RWPE2 (cell line): Measurements from ENCODE around the gene GPSM1.

Experiments used
- ATAC-seq: fragments of 200-7000 bp; cut with Tn5 transposase; 3 replicates; pipeline ENCODE4 v1.9.1; 2021; ENCODE audit warnings: low read depth
- DNase-seq: peaks from one replicate; pipeline ENCODE4 v3.0.0-alpha.2; 2020; ENCODE audit warnings: low spot score
- H3K27ac ChIP-seq: fragments of 450-650 bp; 2 replicates; pipeline ENCODE4 v1.5.1; 2017; ENCODE audit warnings: mild to moderate bottlenecking; ENCODE audit not compliant: poor library complexity, severe bottlenecking
- H3K27me3 ChIP-seq: fragments of 250-450 bp; sonication (Bioruptor Pico); 2 replicates; pipeline ENCODE4 v1.5.1; 2021; ENCODE audit warnings: mild to moderate bottlenecking, moderate library complexity; ENCODE audit not compliant: insufficient read depth, poor library complexity, severe bottlenecking
- H3K36me3 ChIP-seq: fragments of 250-450 bp; sonication (Bioruptor Pico); 2 replicates; pipeline ENCODE4 v1.5.1; 2020; ENCODE audit warnings: low read depth, mild to moderate bottlenecking, moderate library complexity
- H3K4me1 ChIP-seq: fragments of 250-450 bp; sonication (Bioruptor Pico); 2 replicates; pipeline ENCODE4 v1.5.1; 2021; ENCODE audit warnings: mild to moderate bottlenecking, moderate library complexity; ENCODE audit not compliant: insufficient read depth, poor library complexity, severe bottlenecking
- H3K4me3 ChIP-seq: fragments of 250-450 bp; sonication (Bioruptor Pico); 2 replicates; pipeline ENCODE4 v1.5.1; 2021; ENCODE audit warnings: mild to moderate bottlenecking, moderate library complexity; ENCODE audit not compliant: severe bottlenecking
- H3K9me3 ChIP-seq: fragments of 250-450 bp; sonication (Bioruptor Pico); 2 replicates; pipeline ENCODE4 v1.5.1; 2021; ENCODE audit warnings: mild to moderate bottlenecking, moderate library complexity; ENCODE audit not compliant: severe bottlenecking
- TF ChIP-seq, protein P1 (sequence below): fragments of 450-650 bp; IDR thresholded peaks from one replicate; pipeline ENCODE4 v1.5.1; 2017; ENCODE audit warnings: mild to moderate bottlenecking, moderate library complexity; ENCODE audit not compliant: poor library complexity, severe bottlenecking

The GPSM1 gene

DNA sequence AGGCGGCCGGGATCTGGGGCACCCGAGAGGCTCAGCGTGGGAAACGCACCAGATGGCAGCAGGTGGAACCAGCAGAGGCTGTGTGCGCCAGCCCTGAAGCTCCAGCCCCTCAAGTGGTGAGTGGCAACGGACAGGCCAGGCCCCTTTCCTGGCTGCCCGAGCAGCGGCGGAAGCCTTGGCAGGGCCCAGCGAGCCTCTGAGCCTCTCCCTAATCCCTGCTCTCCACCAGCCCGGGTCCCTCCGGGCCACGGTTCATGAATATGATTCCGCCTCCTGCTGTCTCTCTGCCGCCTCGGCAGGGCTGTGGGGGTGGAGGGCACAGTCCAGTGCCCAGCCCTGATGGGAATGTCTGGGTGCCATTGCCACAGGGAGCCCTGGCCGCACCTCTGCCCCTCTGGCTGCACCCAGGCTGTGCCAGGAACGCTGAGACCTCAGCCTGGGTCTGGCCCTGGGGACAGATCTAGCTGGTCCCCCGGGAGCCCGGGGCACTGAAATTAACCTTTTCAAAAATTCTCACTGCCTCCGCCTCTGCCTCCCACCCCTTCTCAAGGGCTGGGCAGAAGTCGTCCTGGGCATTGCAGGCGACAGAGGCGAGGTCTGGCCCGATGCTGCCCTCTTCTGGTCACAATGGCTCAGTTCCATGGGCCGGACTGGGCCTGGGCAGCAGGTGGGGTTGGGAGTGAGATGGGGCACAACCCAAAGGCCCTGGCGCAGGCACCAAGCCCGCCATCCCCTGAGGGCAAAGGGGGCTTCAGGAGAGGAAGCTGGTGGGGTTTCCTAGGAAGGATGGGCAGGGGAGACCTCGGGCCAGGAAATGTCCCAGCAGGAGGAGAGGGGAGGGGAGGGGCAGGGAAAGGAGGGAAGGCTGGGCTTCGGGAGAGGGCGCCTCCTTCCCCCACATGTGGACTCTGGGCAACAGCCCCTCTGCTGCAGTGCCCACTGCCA lies 43.8 kb upstream of the GPSM1 start:
- DNase-seq (no peak), ATAC-seq (peak; percentile 89)
- Histone ChIP-seq H3K9me3 (no peaks in the 10 kb centered on the region), H3K27ac (no peak overlapping the region), H3K4me3 (no peak overlapping the region), H3K27me3 (no peaks in the 10 kb centered on the region), H3K4me1 (no peaks in the 10 kb centered on the region), H3K36me3 (no peaks in the 10 kb centered on the region)
- TF ChIP-seq, protein P1, sequence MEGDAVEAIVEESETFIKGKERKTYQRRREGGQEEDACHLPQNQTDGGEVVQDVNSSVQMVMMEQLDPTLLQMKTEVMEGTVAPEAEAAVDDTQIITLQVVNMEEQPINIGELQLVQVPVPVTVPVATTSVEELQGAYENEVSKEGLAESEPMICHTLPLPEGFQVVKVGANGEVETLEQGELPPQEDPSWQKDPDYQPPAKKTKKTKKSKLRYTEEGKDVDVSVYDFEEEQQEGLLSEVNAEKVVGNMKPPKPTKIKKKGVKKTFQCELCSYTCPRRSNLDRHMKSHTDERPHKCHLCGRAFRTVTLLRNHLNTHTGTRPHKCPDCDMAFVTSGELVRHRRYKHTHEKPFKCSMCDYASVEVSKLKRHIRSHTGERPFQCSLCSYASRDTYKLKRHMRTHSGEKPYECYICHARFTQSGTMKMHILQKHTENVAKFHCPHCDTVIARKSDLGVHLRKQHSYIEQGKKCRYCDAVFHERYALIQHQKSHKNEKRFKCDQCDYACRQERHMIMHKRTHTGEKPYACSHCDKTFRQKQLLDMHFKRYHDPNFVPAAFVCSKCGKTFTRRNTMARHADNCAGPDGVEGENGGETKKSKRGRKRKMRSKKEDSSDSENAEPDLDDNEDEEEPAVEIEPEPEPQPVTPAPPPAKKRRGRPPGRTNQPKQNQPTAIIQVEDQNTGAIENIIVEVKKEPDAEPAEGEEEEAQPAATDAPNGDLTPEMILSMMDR, result peak; percentile 88

DNA sequence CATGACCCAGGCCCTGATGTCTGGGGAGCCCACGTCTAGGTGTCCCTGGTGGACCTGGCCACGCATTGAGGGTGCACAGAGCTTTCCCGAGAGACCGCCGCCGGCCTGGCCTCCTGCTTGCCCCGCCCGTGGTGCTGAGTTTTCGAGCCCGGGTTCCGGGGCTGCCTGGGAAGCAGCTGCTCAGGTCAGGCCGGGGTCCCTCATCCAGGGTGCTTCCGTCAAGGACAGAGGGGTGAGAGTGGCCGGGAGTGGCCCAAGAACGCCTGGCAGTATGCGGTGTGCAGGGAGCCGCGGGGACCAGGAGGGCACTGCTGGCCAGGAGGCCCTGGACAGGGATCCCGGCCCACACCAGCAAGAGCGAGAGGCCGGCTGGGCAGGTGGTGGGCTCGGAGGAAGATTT lies 43.0 kb upstream of the GPSM1 start:
- DNase-seq, result no peak
- H3K27me3 ChIP-seq, result no peaks in the 10 kb centered on the region
- H3K27ac ChIP-seq, result no peak overlapping the region
- ATAC-seq, result no peak
- H3K36me3 ChIP-seq, result no peaks in the 10 kb centered on the region
- no peaks in the 10 kb centered on the region for H3K4me1 ChIP-seq
- H3K9me3 ChIP-seq, result no peaks in the 10 kb centered on the region
- TF ChIP-seq, protein P1, result no peak
- no peak overlapping the region for H3K4me3 ChIP-seq

DNA sequence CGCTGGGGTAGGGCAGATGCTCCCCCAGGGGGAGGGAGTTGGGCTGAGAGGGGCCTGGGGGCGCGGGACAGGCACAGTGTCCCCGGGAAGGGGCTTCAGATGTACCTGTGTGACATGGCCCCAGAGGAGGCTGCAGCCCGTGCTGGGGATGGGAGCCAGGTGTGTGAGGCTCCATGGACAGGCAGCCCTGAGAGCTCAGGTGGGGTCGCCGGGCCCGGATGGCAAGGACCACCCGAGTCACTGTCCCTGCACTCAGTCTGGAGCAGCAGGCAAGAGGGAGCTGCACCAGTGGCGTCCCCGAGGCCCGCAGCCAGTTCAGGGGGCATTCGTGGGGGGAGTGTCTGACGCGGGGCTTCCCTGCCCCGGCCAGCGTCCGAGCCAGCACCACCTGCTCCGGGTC lies 42.4 kb upstream of the GPSM1 start:
- DNase-seq, result no peak
- TF ChIP-seq, protein P1, result no peak
- no peaks in the 10 kb centered on the region for H3K4me1 ChIP-seq
- no peak overlapping the region for H3K4me3 ChIP-seq
- no peak overlapping the region for H3K27ac ChIP-seq
- no peak for ATAC-seq
- no peaks in the 10 kb centered on the region for H3K9me3 ChIP-seq
- no peaks in the 10 kb centered on the region for H3K27me3 ChIP-seq
- no peaks in the 10 kb centered on the region for H3K36me3 ChIP-seq

DNA sequence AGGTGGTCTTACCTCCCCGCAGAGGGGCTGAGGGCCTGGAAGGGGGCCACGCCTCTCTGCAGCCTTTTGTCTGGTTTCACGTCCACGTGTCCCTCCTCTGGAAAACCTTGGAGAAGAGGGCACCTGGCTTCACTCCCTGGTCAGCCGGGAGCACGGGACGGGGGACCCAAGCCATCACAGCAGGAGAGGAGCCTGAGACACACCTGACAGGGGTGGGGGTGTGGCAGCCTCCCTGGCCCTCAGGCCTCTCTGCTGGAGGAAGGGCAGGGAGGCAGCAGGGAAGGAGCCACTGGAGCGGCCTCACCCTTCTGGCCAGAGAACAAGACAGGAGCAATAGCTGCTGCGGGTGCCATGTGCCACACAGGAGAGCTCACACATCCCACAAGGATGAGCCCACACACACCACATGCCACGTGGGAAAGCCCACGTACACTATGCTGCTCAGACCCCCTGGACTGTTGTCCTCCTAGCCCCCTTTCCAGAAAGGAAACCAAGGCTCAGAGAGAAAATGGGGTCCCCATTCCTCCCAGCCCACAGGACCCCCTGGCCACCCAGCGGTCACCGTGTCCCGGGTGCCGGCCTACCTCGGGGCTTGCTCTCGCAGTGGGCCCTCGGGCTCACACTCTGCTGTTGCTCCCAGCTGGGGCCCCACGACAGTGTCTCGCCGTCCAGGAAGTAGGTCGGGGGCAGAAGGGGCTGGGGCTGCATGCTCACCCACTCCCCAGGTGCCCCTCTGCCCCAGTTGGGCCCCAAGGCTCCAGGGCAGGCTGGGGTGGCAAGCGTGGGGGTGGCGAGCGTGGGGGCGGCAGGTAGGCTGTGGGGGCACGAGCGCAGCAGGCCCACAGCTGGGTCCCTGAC lies 41.6 kb upstream of the GPSM1 start:
- H3K9me3 ChIP-seq, result no peaks in the 10 kb centered on the region
- no peak overlapping the region for H3K4me3 ChIP-seq
- no peaks in the 10 kb centered on the region for H3K36me3 ChIP-seq
- ATAC-seq (no peak), DNase-seq (no peak)
- H3K4me1 ChIP-seq, result no peaks in the 10 kb centered on the region
- H3K27me3 ChIP-seq, result no peaks in the 10 kb centered on the region
- TF ChIP-seq, protein P1, result no peak
- H3K27ac ChIP-seq, result no peak overlapping the region
